Measurements from ENCODE around the gene EOLA1. TPM values are rescaled to one million over a fixed set of nuclear protein-coding genes. Genes with fewer than 3 reads are reported as not detected.
"Not testable (repeated sequence)": the region's sequence is repeated elsewhere in the genome, so short reads cannot be mapped to it uniquely, and the experiment has no call there.

Gene EOLA1
- polyA plus RNA-seq, 3 donors: 18.3 to 23.0 (median 22.5) TPM

DNA sequence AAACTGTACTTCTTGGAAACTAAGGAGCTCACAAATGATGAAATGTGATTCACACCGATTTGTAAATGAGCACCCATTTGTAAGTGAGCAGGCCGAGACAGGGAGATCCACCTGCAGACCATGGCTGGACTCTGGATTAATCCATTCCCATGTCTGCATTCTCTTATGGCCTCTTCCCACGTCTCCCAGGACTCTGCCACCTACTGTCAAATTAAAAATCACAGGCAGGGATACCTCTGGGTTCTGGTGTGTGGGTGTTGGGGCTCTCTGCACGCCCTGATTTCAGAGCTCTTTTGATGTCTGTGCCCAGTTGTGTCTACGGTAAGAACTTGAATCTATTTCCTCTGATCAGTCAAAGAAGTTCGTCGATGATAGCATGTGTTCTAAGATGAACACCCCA, 50.2 kb downstream of the EOLA1 start:
- not testable (repeated sequence) for DNase-seq (ENCODE audit: low read depth in 3 of 3, low spot score in 2 of 3)

- not testable (repeated sequence) for DNase-seq (ENCODE audit: low read depth in 3 of 3, low spot score in 2 of 3)
Observed at GRCh38 chrX:149595214-149595613, 54.4 kb downstream of the EOLA1 start, which contains the start of gene HSFX2. Gene HSFX2 (minus strand): TSS chrX:149595314. CDS start chrX:149594700, 614 bp downstream.

- DNase-seq (ENCODE audit: low read depth in 3 of 3, low spot score in 2 of 3): not testable (repeated sequence)
Observed at GRCh38 chrX:149595943-149596342, 55.1 kb downstream of the EOLA1 start.

Other genes with a start within 250 kb of the EOLA1 start
- gene IDS, start 35.7 kb upstream of the EOLA1 start, polyA plus RNA-seq (ENCODE audit: insufficient read length in 3 of 3): 10 to 100 TPM; 29.4 to 33.0 (median 32.5) TPM
- not detected for gene HSFX3, start 8.9 kb downstream of the EOLA1 start, polyA plus RNA-seq (ENCODE audit: insufficient read length in 3 of 3)
- gene MAGEA9B, start 46.4 kb downstream of the EOLA1 start, polyA plus RNA-seq (ENCODE audit: insufficient read length in 3 of 3): not detected
- 1 to 10 TPM in 1 of 3 donors, under 1 TPM in 2; 0.54 to 1.0 (median 0.71) TPM for gene HSFX2, start 54.3 kb downstream of the EOLA1 start, polyA plus RNA-seq (ENCODE audit: insufficient read length in 3 of 3)
- gene TMEM185A, start 90.8 kb downstream of the EOLA1 start, polyA plus RNA-seq (ENCODE audit: insufficient read length in 3 of 3): 10 to 100 TPM; 41.2 to 45.7 (median 44.6) TPM
- gene MAGEA11, start 171.0 kb downstream of the EOLA1 start, polyA plus RNA-seq (ENCODE audit: insufficient read length in 3 of 3): not detected
- 1 to 10 TPM; 1.4 to 1.9 (median 1.5) TPM for gene HSFX1, start 233.1 kb downstream of the EOLA1 start, polyA plus RNA-seq (ENCODE audit: insufficient read length in 3 of 3)
- not detected for gene MAGEA9, start 240.9 kb downstream of the EOLA1 start, polyA plus RNA-seq (ENCODE audit: insufficient read length in 3 of 3)

Measured in right renal cortex interstitium (tissue), 3 donors.